Esophagus squamous epithelium (tissue), 5 donors: ENCODE measurements around the gene DRC3. TPM values are rescaled to one million over a fixed set of nuclear protein-coding genes. Genes with fewer than 3 reads are reported as not detected.

Experiments
- DNase-seq: peaks from one replicate; lab custom pipeline; 2025; lab: John Stamatoyannopoulos, UW
- H3K27ac ChIP-seq, 4 donors: fragments of 200-600 bp; sonication (generic); one replicate each; pipeline ENCODE4 v1.5.1; 2016 to 2019; ENCODE audit warnings: mild to moderate bottlenecking in 1 of 4
- H3K27me3 ChIP-seq, 4 donors: fragments of 200-600 bp; sonication (generic); 1 replicate in 3 of 4; 2 replicates in 1 of 4; pipeline versions ENCODE4 v1.5.1 to v1.6.0; 2017 to 2021; ENCODE audit warnings: antibody characterized with exemption in 1 of 4
- H3K36me3 ChIP-seq, 3 donors: fragments of 200-600 bp; sonication (generic); one replicate each; pipeline ENCODE4 v1.5.1; 2016 to 2019
- H3K4me1 ChIP-seq, 3 donors: fragments of 200-600 bp; sonication (generic); one replicate each; pipeline ENCODE4 v1.5.1; 2017 to 2019
- H3K4me3 ChIP-seq, 4 donors: fragments of 200-600 bp; sonication (generic); 1 replicate in 3 of 4; 2 replicates in 1 of 4; pipeline ENCODE4 v1.5.1; 2016 to 2019; ENCODE audit warnings: mild to moderate bottlenecking in 2 of 4, moderate library complexity in 1 of 4
- H3K9me3 ChIP-seq, 3 donors: fragments of 200-600 bp; sonication (generic); one replicate each; pipeline ENCODE4 v1.5.1; 2016 to 2019
- CTCF ChIP-seq, 6 experiments: fragments of 450-650 bp in 4 of 6; fragments of 200-600 bp in 2 of 6; sonication (generic) in 2 of 6; IDR thresholded peaks; one replicate each; pipeline ENCODE4 v1.5.1; 2016 to 2019; ENCODE audit warnings: antibody characterized with exemption in 6 of 6, mild to moderate bottlenecking in 4 of 6, moderate library complexity in 4 of 6
- POLR2A ChIP-seq, 4 donors: fragments of 450-650 bp; IDR thresholded peaks; one replicate each; pipeline ENCODE4 v1.6.1; 2017; ENCODE audit warnings: antibody characterized with exemption in 4 of 4, mild to moderate bottlenecking in 4 of 4, moderate library complexity in 3 of 4
- WGBS, 2 donors: methylation state at CpG; one replicate each; pipeline ENCODE4 v1.1.5; 2018; 5-methylcytosine and 5-hydroxymethylcytosine counted together
- intact Hi-C: fragments of 100-400 bp; cut with DNase I; formaldehyde crosslinking; loops from one replicate; pipeline ENCODE4 v1.15.0; 2022
- total RNA-seq, 4 donors: library from RNA; depleted of rRNA; stranded (reverse); fragments of >200 nt; gene quantifications; one replicate each; pipeline ENCODE4 v1.1.0, GENCODE V29; 2016
- donor health status: DM: yes; HTN: yes; CAD: no.

DRC3 gene
- total RNA-seq, 4 donors from 2014 or later = 0.11 to 2.5 (median 1.3) TPM

- peaks cover 3 to 67% (median 4%) of the 10 kb centered on the region in 3 donors for H3K36me3 ChIP-seq
- DNase-seq = no peak
- H3K27me3 ChIP-seq = no peaks in the 10 kb centered on the region
- no peaks in the 10 kb centered on the region for H3K4me1 ChIP-seq
- H3K9me3 ChIP-seq = peaks cover 0 to 5% (median 0%) of the 10 kb centered on the region in 3 donors
- WGBS, 2 donors = 70 to 88% methylated on average over 3 to 4 of the region's 6 CpGs
- TF ChIP-seq CTCF (IDR thresholded peaks at IDR 0.05) (no peak), POLR2A (IDR thresholded peaks at IDR 0.05) (no peak)
- no peak overlapping the region for H3K4me3 ChIP-seq
- H3K27ac ChIP-seq = no peak overlapping the region
- intact Hi-C loops = loop anchor here (10.0 kb wide), 1 partner anchor 119 kb away; no protein-coding TSS in a partner anchor
These were observed 41.3 kb downstream of the DRC3 start for GRCh38 chr17:18014006-18014405.

GRCh38 chr17:18015593-18015992 lies 42.9 kb downstream of the DRC3 start:
- TF ChIP-seq POLR2A (IDR thresholded peaks at IDR 0.05) (no peak), CTCF (IDR thresholded peaks at IDR 0.05) (no peak)
- Histone ChIP-seq H3K27me3 (no peaks in the 10 kb centered on the region), H3K4me1 (peaks cover 0 to 10% (median 0%) of the 10 kb centered on the region in 3 donors), H3K4me3 (no peak overlapping the region), H3K27ac (no peak overlapping the region), H3K9me3 (peaks cover 0 to 3% (median 0%) of the 10 kb centered on the region in 3 donors), H3K36me3 (peaks cover 3 to 61% (median 4%) of the 10 kb centered on the region in 3 donors)
- intact Hi-C loops = loop anchor here (10.0 kb wide), 1 partner anchor 121 kb away; no protein-coding TSS in a partner anchor
- no peak for DNase-seq
- WGBS, 2 donors = 90 to 93% methylated on average over 2 to 5 of the region's 5 CpGs

GRCh38 chr17:18016426-18016825 lies 43.8 kb downstream of the DRC3 start:
- DNase-seq = no peak
- no peaks in the 10 kb centered on the region for H3K27me3 ChIP-seq
- H3K27ac ChIP-seq = no peak overlapping the region
- no peak for TF ChIP-seq POLR2A (IDR thresholded peaks at IDR 0.05)
- no peak for TF ChIP-seq CTCF (IDR thresholded peaks at IDR 0.05)
- intact Hi-C loops = loop anchor here (10.0 kb wide), 1 partner anchor 122 kb away; no protein-coding TSS in a partner anchor
- 88 to 91% methylated on average over 12 of the region's 12 CpGs for WGBS, 2 donors
- peaks cover 0 to 10% (median 0%) of the 10 kb centered on the region in 3 donors for H3K4me1 ChIP-seq
- H3K9me3 ChIP-seq = no peaks in the 10 kb centered on the region
- no peak overlapping the region for H3K4me3 ChIP-seq
- H3K36me3 ChIP-seq = peaks cover 3 to 63% (median 4%) of the 10 kb centered on the region in 3 donors

- H3K27ac ChIP-seq = no peak overlapping the region
- no peaks in the 10 kb centered on the region for H3K9me3 ChIP-seq
- H3K36me3 ChIP-seq = peaks cover 3 to 72% (median 4%) of the 10 kb centered on the region in 3 donors
- 61 to 72% methylated on average over 3 of the region's 3 CpGs for WGBS, 2 donors
- intact Hi-C loops = loop anchor here (10.0 kb wide), 1 partner anchor 123 kb away; no protein-coding TSS in a partner anchor
- H3K27me3 ChIP-seq = no peaks in the 10 kb centered on the region
- TF ChIP-seq POLR2A (IDR thresholded peaks at IDR 0.05) (no peak), CTCF (IDR thresholded peaks at IDR 0.05) (no peak)
- no peak overlapping the region for H3K4me3 ChIP-seq
- no peak for DNase-seq
- peaks cover 0 to 10% (median 0%) of the 10 kb centered on the region in 3 donors for H3K4me1 ChIP-seq
These were observed 45.3 kb downstream of the DRC3 start for GRCh38 chr17:18017958-18018357.

GRCh38 chr17:18018411-18018921 lies 45.8 kb downstream of the DRC3 start:
- no peak for DNase-seq

More at GRCh38 chr17:18018411-18018921, 45.8 kb downstream of the DRC3 start:
- Histone ChIP-seq H3K9me3 (no peaks in the 10 kb centered on the region), H3K27me3 (no peaks in the 10 kb centered on the region), H3K4me3 (no peak overlapping the region), H3K27ac (no peak overlapping the region), H3K36me3 (peaks cover 3 to 75% (median 4%) of the 10 kb centered on the region in 3 donors), H3K4me1 (peaks cover 0 to 10% (median 0%) of the 10 kb centered on the region in 3 donors)
- intact Hi-C loops = loop anchor here (10.0 kb wide), 1 partner anchor 124 kb away; no protein-coding TSS in a partner anchor
- no peak for TF ChIP-seq POLR2A (IDR thresholded peaks at IDR 0.05)
- TF ChIP-seq CTCF (IDR thresholded peaks at IDR 0.05) = no peak
- WGBS, 2 donors = 98 to 100% methylated on average over 4 to 8 of the region's 15 CpGs
